K562 (cell line): Measurements from ENCODE around the gene TMEM59. TPM values are rescaled to one million over a fixed set of nuclear protein-coding genes. Genes with fewer than 3 reads are reported as not detected.
A peak's percentile ranks its signal among the peaks of the same experiment; 100 is the strongest.

Experiments
- ATAC-seq: fragments of 200-7000 bp; cut with Tn5 transposase; 3 replicates; pipeline ENCODE4 v1.9.1; 2020; ENCODE audit warnings: moderate library complexity
- BruUV-seq: library from RNA; stranded (reverse); fragments of 400-500 nt; replicated peaks from 2 replicates; lab custom pipeline; 2021; lab: Mats Ljungman, UMichigan
- CTCF ChIA-PET: fragments of 300-600 bp; formaldehyde crosslinking; extraction: SDS; loops from one replicate; lab custom pipeline; 2021; ENCODE audit warnings: low intra/inter-chr PET ratio; lab: Yijun Ruan, JAX
- POLR2A ChIA-PET: fragments of 300-600, 350-650 bp; sonication (Branson Sonifier 250); formaldehyde crosslinking; extraction: SDS; loops from one replicate; lab custom pipeline; 2021; ENCODE audit warnings: antibody characterized with exemption, inconsistent platforms; lab: Yijun Ruan, JAX
- DNase-seq, 4 experiments: peaks; one replicate each; pipeline versions ENCODE4 v3.0.0 to v3.0.0-alpha.2; 2011 to 2018; ENCODE audit warnings: low spot score in 3 of 4, mixed read lengths in 3 of 4; ENCODE audit errors: extremely low read depth in 1 of 4
- FAIRE-seq: peaks from 2 replicates; lab custom pipeline; 2011; peaks lifted over from hg19 to GRCh38; lab: Jason Lieb, UNC
- H2AFZ ChIP-seq: 2 replicates; pipeline ENCODE4 v1.6.0; 2011; ENCODE audit warnings: low read depth, low read length, control low read depth, inconsistent platforms
- H3K27ac ChIP-seq: fragments of 200-600 bp; 3 replicates; pipeline ENCODE4 v1.8.0; 2011; ENCODE audit warnings: low read depth, mild to moderate bottlenecking, control low read depth, inconsistent platforms, low read length, moderate library complexity, mixed read lengths; ENCODE audit errors: extremely low read depth
- H3K27me3 ChIP-seq, 2 experiments: fragments of 300-600 bp in 1 of 2; 2 replicates in 1 of 2; 3 replicates in 1 of 2; pipeline versions ENCODE4 v1.6.0 to v1.8.0; 2011; ENCODE audit warnings: inconsistent platforms in 2 of 2, low read length in 2 of 2, mild to moderate bottlenecking in 1 of 2, mixed read lengths in 1 of 2, moderate library complexity in 1 of 2; ENCODE audit not compliant: control insufficient read depth in 2 of 2, insufficient read depth in 2 of 2
- H3K36me3 ChIP-seq: fragments of 300-600 bp; 3 replicates; pipeline ENCODE4 v1.8.0; 2011; ENCODE audit warnings: mild to moderate bottlenecking, low read length, inconsistent platforms; ENCODE audit not compliant: control insufficient read depth, insufficient read depth
- H3K4me1 ChIP-seq, 2 experiments: fragments of 200-600 bp in 1 of 2; replicated peaks in 1 of 2; 2 replicates in 1 of 2; 3 replicates in 1 of 2; pipeline versions ENCODE4 v1.5.1 to v1.8.0; 2011; ENCODE audit warnings: inconsistent platforms in 2 of 2, low read length in 2 of 2, mild to moderate bottlenecking in 1 of 2, mixed read lengths in 1 of 2, moderate library complexity in 1 of 2; ENCODE audit not compliant: control insufficient read depth in 2 of 2, insufficient read depth in 2 of 2
- H3K4me2 ChIP-seq: 2 replicates; pipeline ENCODE4 v1.6.1; 2011; ENCODE audit warnings: low read length, control low read depth, inconsistent platforms, mixed read lengths; ENCODE audit not compliant: insufficient read depth
- H3K4me3 ChIP-seq: fragments of 200-600 bp; sonication (generic), shearing (Covaris generic); 2 replicates; pipeline ENCODE4 v1.5.1; 2016; ENCODE audit warnings: control low read depth, inconsistent platforms
- H3K79me2 ChIP-seq: fragments of 200-600 bp; 3 replicates; pipeline ENCODE4 v1.8.0; 2011; ENCODE audit warnings: low read length, inconsistent platforms; ENCODE audit not compliant: control insufficient read depth, insufficient read depth
- H3K9ac ChIP-seq, 2 experiments: 2 replicates each; pipeline versions ENCODE4 v1.6.0 to v1.6.1; 2011; ENCODE audit warnings: low read depth in 2 of 2, low read length in 2 of 2, control low read depth in 1 of 2, inconsistent platforms in 1 of 2, mild to moderate bottlenecking in 1 of 2, mixed read lengths in 1 of 2; ENCODE audit not compliant: insufficient read depth in 1 of 2
- H3K9me1 ChIP-seq: one replicate; pipeline ENCODE4 v1.6.0; 2011; ENCODE audit warnings: inconsistent platforms, mild to moderate bottlenecking, low read length, moderate library complexity; ENCODE audit not compliant: control insufficient read depth, insufficient read depth
- H3K9me3 ChIP-seq: replicated peaks from 2 replicates; pipeline ENCODE4 v1.5.1; 2011; ENCODE audit warnings: low read depth, low read length, inconsistent platforms; ENCODE audit not compliant: control insufficient read depth, insufficient read depth
- H4K20me1 ChIP-seq: replicated peaks from 2 replicates; pipeline ENCODE4 v1.6.1; 2011; ENCODE audit warnings: low read length, inconsistent platforms, mixed read lengths; ENCODE audit not compliant: control insufficient read depth, insufficient read depth
- BRD4 ChIP-seq: fragments of 200-600 bp; sonication (generic); IDR thresholded peaks from 2 replicates; pipeline ENCODE4 v1.6.1; 2017; ENCODE audit warnings: inconsistent platforms
- CAMTA2 ChIP-seq: fragments of 250-450 bp; sonication (Bioruptor Pico); conservative IDR thresholded peaks from 2 replicates; pipeline ENCODE4 v1.5.1; 2022
- CBFA2T3 ChIP-seq: fragments of 450-650 bp; IDR thresholded peaks from 2 replicates; pipeline ENCODE4 v1.6.1; 2017
- CREM ChIP-seq: IDR thresholded peaks from 2 replicates; pipeline ENCODE4 v1.6.1; 2014; ENCODE audit warnings: antibody characterized with exemption, low read depth
- ETV1 ChIP-seq: fragments of 450-650 bp; conservative IDR thresholded peaks from 2 replicates; pipeline ENCODE4 v1.6.1; 2016; ENCODE audit warnings: missing genetic modification characterization, control low read depth, low read depth, missing compliant biosample characterization
- HNRNPLL ChIP-seq: fragments of 200-400 bp; formaldehyde crosslinking; IDR thresholded peaks from 2 replicates; pipeline ENCODE4 v1.6.1; 2017; ENCODE audit warnings: low read length, low read depth, mild to moderate bottlenecking; ENCODE audit not compliant: poor library complexity, severe bottlenecking
- JUNB ChIP-seq: fragments of 450-650 bp; formaldehyde crosslinking; conservative IDR thresholded peaks from 2 replicates; pipeline ENCODE4 v1.4.0; 2020; ENCODE audit warnings: mild to moderate bottlenecking
- NFXL1 ChIP-seq: fragments of 450-650 bp; formaldehyde crosslinking; IDR thresholded peaks from 2 replicates; pipeline ENCODE4 v1.4.0; 2021; ENCODE audit warnings: mild to moderate bottlenecking
- NFYB ChIP-seq: IDR thresholded peaks from 2 replicates; pipeline ENCODE4 v1.6.1; 2011; ENCODE audit warnings: mild to moderate bottlenecking, moderate library complexity; ENCODE audit not compliant: insufficient read length; ENCODE audit errors: extremely low read depth
- NUFIP1 ChIP-seq: fragments of 450-650 bp; IDR thresholded peaks from 2 replicates; pipeline ENCODE4 v1.6.1; 2018; ENCODE audit not compliant: partially characterized antibody
- POLR2G ChIP-seq: fragments of 200-400 bp; formaldehyde crosslinking; IDR thresholded peaks from 2 replicates; pipeline ENCODE4 v1.6.1; 2017; ENCODE audit warnings: low read depth, mild to moderate bottlenecking, antibody characterized with exemption, low read length, moderate library complexity
- RBM17 ChIP-seq: fragments of 200-400 bp; formaldehyde crosslinking; IDR thresholded peaks from 2 replicates; pipeline ENCODE4 v1.6.1; 2017; ENCODE audit warnings: low read depth, mild to moderate bottlenecking, low read length, borderline replicate concordance
- SRSF9 ChIP-seq: fragments of 200-400 bp; formaldehyde crosslinking; IDR thresholded peaks from 2 replicates; pipeline ENCODE4 v1.6.1; 2017; ENCODE audit warnings: low read depth, low read length, borderline replicate concordance
- STAT5A ChIP-seq: IDR thresholded peaks from 2 replicates; pipeline ENCODE4 v1.6.1; 2012; ENCODE audit warnings: low read length, inconsistent platforms, borderline replicate concordance
- TAF15 ChIP-seq: fragments of 200-400 bp; formaldehyde crosslinking; IDR thresholded peaks from 2 replicates; pipeline ENCODE4 v1.6.1; 2017; ENCODE audit warnings: mild to moderate bottlenecking, low read depth, low read length, moderate library complexity
- TBP ChIP-seq: optimal IDR thresholded peaks from 2 replicates; pipeline ENCODE3; 2011; ENCODE audit warnings: low read depth, low read length, improper control_type of control experiment
- TCF7L2 ChIP-seq: fragments of 150-350 bp; IDR thresholded peaks from 2 replicates; pipeline ENCODE4 v1.6.1; 2016; ENCODE audit warnings: low read depth, mild to moderate bottlenecking, low read length, moderate library complexity
- TEAD1 ChIP-seq, 2 experiments: fragments of 450-650 bp in 1 of 2; sonication (generic) in 1 of 2; formaldehyde crosslinking; IDR thresholded peaks; 2 replicates each; pipeline versions ENCODE4 v1.4.0 to v1.8.0; 2020 to 2022; ENCODE audit warnings: mild to moderate bottlenecking in 2 of 2, missing genetic modification reagents in 1 of 2
- TRIM28 ChIP-seq: fragments of 450-650 bp; IDR thresholded peaks from 2 replicates; pipeline ENCODE4 v1.6.1; 2017
- ZBTB1 ChIP-seq: sonication (generic); formaldehyde crosslinking; IDR thresholded peaks from 2 replicates; pipeline ENCODE4 v1.8.1; 2023; ENCODE audit warnings: missing genetic modification reagents, low read depth, mild to moderate bottlenecking, borderline replicate concordance
- ZBTB5 ChIP-seq: fragments of 450-650 bp; IDR thresholded peaks from 2 replicates; pipeline ENCODE4 v1.6.1; 2017; ENCODE audit warnings: antibody characterized with exemption
- ZBTB8A ChIP-seq: fragments of 450-650 bp; IDR thresholded peaks from 2 replicates; pipeline ENCODE4 v1.6.1; 2018; ENCODE audit warnings: mild to moderate bottlenecking, moderate library complexity; ENCODE audit not compliant: partially characterized antibody
- ZEB2 ChIP-seq: fragments of 450-650 bp; IDR thresholded peaks from 2 replicates; pipeline ENCODE4 v1.6.1; 2016
- ZNF282 ChIP-seq: sonication (generic); formaldehyde crosslinking; IDR thresholded peaks from 2 replicates; pipeline ENCODE4 v1.8.1; 2023; ENCODE audit warnings: missing genetic modification reagents
- ZNF696 ChIP-seq: fragments of 250-450 bp; sonication (Bioruptor Pico); conservative IDR thresholded peaks from 2 replicates; pipeline ENCODE4 v1.4.0; 2020; ENCODE audit warnings: mild to moderate bottlenecking, moderate library complexity
- ZSCAN29 ChIP-seq: fragments of 450-650 bp; IDR thresholded peaks from 2 replicates; pipeline ENCODE4 v1.6.1; 2017
- WGBS: fragments of 100-300 bp; shearing (Covaris generic); methylation state at CpG from one replicate; pipeline ENCODE4 v1.1.6; 2016; ENCODE audit warnings: low coverage, mixed read lengths; ENCODE audit not compliant: insufficient coverage; ENCODE audit errors: missing lambda C conversion rate; 5-methylcytosine and 5-hydroxymethylcytosine counted together
- in situ Hi-C: fragments of 300-500 bp; cut with MboI; formaldehyde crosslinking; loops from 4 replicates; pipeline ENCODE4 v1.15.0; 2018; ENCODE audit warnings: inconsistent platforms, mixed read lengths
- intact Hi-C: fragments of 100-400 bp; cut with micrococcal nuclease; formaldehyde crosslinking; loops from 2 replicates; pipeline ENCODE4 v1.14.2; 2022
- polyA plus RNA-seq, 8 experiments: library from polyadenylated mRNA; depleted of rRNA in 4 of 8; stranded (reverse) in 5 of 8; unstranded in 3 of 8; fragments of >200 nt; fragmentation: Nextera tagmentation in 2 of 8; fragmentation: Illumina TruSeq in 1 of 8; extraction: Ambion mirVana in 2 of 8; extraction: Trizol in 1 of 8; gene quantifications; 2 replicates each; pipeline versions ENCODE4 v1.2.1 to v1.2.3, GENCODE V29; 2011 to 2014; ENCODE audit warnings: inconsistent platforms in 1 of 8, missing spikeins in 1 of 8
- total RNA-seq, 7 experiments: library from RNA; depleted of rRNA in 6 of 7; stranded (reverse); fragments of >200 nt in 6 of 7; fragmentation: Illumina TruSeq in 2 of 7; extraction: Trizol in 2 of 7; gene quantifications; 2 replicates each; pipeline versions ENCODE4 v1.2.1 to v1.2.3, GENCODE V29; 2011 to 2021; ENCODE audit warnings: low replicate concordance in 1 of 7

TMEM59 gene
- total and polyA plus RNA-seq, 9 of the 15 experiments (the other 6 are each of a cell fraction or from before 2014, with no cell fraction given), result 93.1 to 316 (median 151) TPM

GRCh38 chr1:54054438-54054749, 1.4 kb upstream of the TMEM59 start:
- intact Hi-C loops, result loop anchor here (5.0 kb wide), 1 partner anchor 107 kb away; the partner anchor contains the start of genes IFT25 and LRRC42
- no peaks in the 10 kb centered on the region for H4K20me1 ChIP-seq
- H3K4me1 ChIP-seq, result peaks cover 8% of the 10 kb centered on the region in 2 experiments; a peak in 4 of 5 replicates
- peak overlapping the region; percentile 87 to 95 for H3K9ac ChIP-seq
- POLR2A ChIA-PET, result interaction anchor here (0.7 to 1.5 kb wide), 4 partner anchors 27 to 64 kb away, joined by 3 read pairs; no protein-coding TSS in a partner anchor
- H2AFZ ChIP-seq, result peak overlapping the region; percentile 85
- H3K9me3 ChIP-seq, result no peaks in the 10 kb centered on the region
- peak overlapping the region; percentile 87 for H3K27ac ChIP-seq
- H3K27me3 ChIP-seq, result no peaks in the 10 kb centered on the region
- in situ Hi-C loops, result no loop called here
- FAIRE-seq, result no peak
- peak overlapping the region; percentile 98 for H3K4me2 ChIP-seq
- peaks cover 47% of the 10 kb centered on the region for H3K79me2 ChIP-seq
- H3K36me3 ChIP-seq, result peaks cover 9% of the 10 kb centered on the region; the same call in 1 of the 3 replicates
- ATAC-seq, result peak; percentile 24
- H3K4me3 ChIP-seq, result peak overlapping the region; percentile 78
- no TSS peak for BruUV-seq
- 3% methylated on average over 5 of the region's 5 CpGs for WGBS
- CTCF ChIA-PET, result no interaction called here
- DNase-seq, result peak; percentile 76 to 82 (median 80)
- no peaks in the 10 kb centered on the region for H3K9me1 ChIP-seq
- no peak for TF ChIP-seq HNRNPLL
- TF ChIP-seq BRD4, result no peak
- no peak for TF ChIP-seq ETV1 (tag)
- no peak for TF ChIP-seq NFYB
- TF ChIP-seq SRSF9, result no peak
- TF ChIP-seq TAF15, result no peak
- no peak for TF ChIP-seq TCF7L2
- no peak for TF ChIP-seq ZNF696 (CRISPR knock-in tag)
- TF ChIP-seq CBFA2T3, result peak; percentile 88
- TF ChIP-seq TBP, result no peak
- 0 out of 2 replicates have a peak, but pooled peaks have one; percentile 15 for TF ChIP-seq CREM
- TF ChIP-seq ZBTB5, result no peak
- TF ChIP-seq CAMTA2 (CRISPR knock-in tag), result no peak
- TF ChIP-seq STAT5A, result peak; percentile 46; the same call in 1 of the 2 replicates
- no peak for TF ChIP-seq ZSCAN29
- no peak for TF ChIP-seq ZBTB1 (CRISPR knock-in tag)
- TF ChIP-seq RBM17, result no peak
- TF ChIP-seq TRIM28, result no peak
- TF ChIP-seq TEAD1 (CRISPR knock-in tag; IDR thresholded peaks at IDR 0.05), result no peak
- no peak for TF ChIP-seq ZBTB8A
- TF ChIP-seq NUFIP1, result no peak
- TF ChIP-seq ZNF282 (CRISPR knock-in tag), result no peak
- TF ChIP-seq JUNB (CRISPR knock-in tag), result no peak
- no peak for TF ChIP-seq POLR2G
- no peak for TF ChIP-seq NFXL1
- TF ChIP-seq ZEB2, result peak; percentile 83; the same call in 1 of the 2 replicates
